ENCODE data around the gene RNF181. TPM values are rescaled to one million over a fixed set of nuclear protein-coding genes. Genes with fewer than 3 reads are reported as not detected.
A peak's percentile ranks its signal among the peaks of the same experiment; 100 is the strongest.

The RNF181 gene
- polyA plus RNA-seq, 1 donor (not counting 4 experiments of a cell fraction or from before 2014, with no cell fraction given): 264 TPM

DNA sequence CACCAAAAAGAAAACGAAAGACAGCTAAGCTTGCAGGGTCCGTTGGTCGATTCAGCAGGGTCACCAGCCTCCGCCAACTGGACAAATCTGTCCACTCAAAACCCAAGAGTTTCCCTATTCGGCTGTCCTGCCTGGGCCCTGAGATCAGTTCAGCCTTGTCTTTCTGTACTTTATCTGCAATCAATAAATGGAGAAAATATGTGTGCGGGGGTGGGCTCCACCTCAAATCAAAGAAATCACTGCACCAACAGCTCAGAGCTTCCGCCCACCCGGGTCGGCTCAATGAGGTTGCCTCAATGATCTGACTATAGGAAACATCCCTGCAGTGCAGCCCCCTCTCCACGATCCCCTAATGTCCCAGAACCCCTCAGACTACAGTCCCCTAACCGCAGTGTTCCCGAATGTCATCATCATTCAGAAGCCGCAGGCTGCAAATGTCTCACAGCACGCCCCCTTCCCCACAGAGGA lies 34.7 kb upstream of the RNF181 start:
- H3K27me3 ChIP-seq (ENCODE audit: control insufficient read depth, extremely low read depth, insufficient read depth, low read length): no peaks in the 10 kb centered on the region
- H3K27ac ChIP-seq (ENCODE audit: control insufficient read depth, insufficient read depth, low read length): peak overlapping the region; percentile 60
- H3K9ac ChIP-seq (ENCODE audit: control insufficient read depth, extremely low read depth, insufficient read depth, low read length): peak overlapping the region; percentile 89
- H3K9me1 ChIP-seq (ENCODE audit: control insufficient read depth, extremely low read depth, insufficient read depth, low read length): no peaks in the 10 kb centered on the region
- H3K9me3 ChIP-seq (ENCODE audit: control insufficient read depth, low read depth, low read length): no peaks in the 10 kb centered on the region
- H3K4me1 ChIP-seq (ENCODE audit: control insufficient read depth, extremely low read depth, insufficient read depth, low read length): peaks cover 5% of the 10 kb centered on the region
- H3K36me3 ChIP-seq (ENCODE audit: control insufficient read depth in 2 of 2, extremely low read depth in 1 of 2, insufficient read depth in 2 of 2, low read length in 2 of 2): peaks cover 11 to 12% of the 10 kb centered on the region in 2 experiments
- peak overlapping the region; percentile 99 for H3K4me2 ChIP-seq (ENCODE audit: control insufficient read depth, extremely low read depth, insufficient read depth, low read depth, low read length)
- peak overlapping the region; percentile 56 for H2AFZ ChIP-seq (ENCODE audit: control insufficient read depth, low read length)
- DNase-seq (ENCODE audit: low read depth, low spot score) (no peak), FAIRE-seq (no peak)
- dilution Hi-C loops (cut with MboI; ENCODE audit: extremely low pct_ligation_motif_present, low sequenced_read_pairs): no loop called here
- no peaks in the 10 kb centered on the region for H4K20me1 ChIP-seq (ENCODE audit: control insufficient read depth, extremely low read depth, insufficient read depth, low read length)
- peaks cover 23% of the 10 kb centered on the region for H3K79me2 ChIP-seq (ENCODE audit: control insufficient read depth, insufficient read depth, low read length)
- no peak for TF ChIP-seq EZH2 (IDR thresholded peaks at IDR 0.05; ENCODE audit: low read length)
- TF ChIP-seq, protein P1, sequence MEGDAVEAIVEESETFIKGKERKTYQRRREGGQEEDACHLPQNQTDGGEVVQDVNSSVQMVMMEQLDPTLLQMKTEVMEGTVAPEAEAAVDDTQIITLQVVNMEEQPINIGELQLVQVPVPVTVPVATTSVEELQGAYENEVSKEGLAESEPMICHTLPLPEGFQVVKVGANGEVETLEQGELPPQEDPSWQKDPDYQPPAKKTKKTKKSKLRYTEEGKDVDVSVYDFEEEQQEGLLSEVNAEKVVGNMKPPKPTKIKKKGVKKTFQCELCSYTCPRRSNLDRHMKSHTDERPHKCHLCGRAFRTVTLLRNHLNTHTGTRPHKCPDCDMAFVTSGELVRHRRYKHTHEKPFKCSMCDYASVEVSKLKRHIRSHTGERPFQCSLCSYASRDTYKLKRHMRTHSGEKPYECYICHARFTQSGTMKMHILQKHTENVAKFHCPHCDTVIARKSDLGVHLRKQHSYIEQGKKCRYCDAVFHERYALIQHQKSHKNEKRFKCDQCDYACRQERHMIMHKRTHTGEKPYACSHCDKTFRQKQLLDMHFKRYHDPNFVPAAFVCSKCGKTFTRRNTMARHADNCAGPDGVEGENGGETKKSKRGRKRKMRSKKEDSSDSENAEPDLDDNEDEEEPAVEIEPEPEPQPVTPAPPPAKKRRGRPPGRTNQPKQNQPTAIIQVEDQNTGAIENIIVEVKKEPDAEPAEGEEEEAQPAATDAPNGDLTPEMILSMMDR (optimal IDR thresholded peaks at IDR 0.05 in 1 of 3, IDR thresholded peaks at IDR 0.05 in 1 of 3, conservative IDR thresholded peaks at IDR 0.05 in 1 of 3; ENCODE audit: extremely low read depth in 1 of 3, insufficient read depth in 2 of 3, low read length in 3 of 3): no peak
- peak overlapping the region; percentile 52 to 97 (median 95) for H3K4me3 ChIP-seq (ENCODE audit: control insufficient read depth in 2 of 3, extremely low read depth in 1 of 3, insufficient read depth in 2 of 3, low read depth in 1 of 3, low read length in 3 of 3)

DNA sequence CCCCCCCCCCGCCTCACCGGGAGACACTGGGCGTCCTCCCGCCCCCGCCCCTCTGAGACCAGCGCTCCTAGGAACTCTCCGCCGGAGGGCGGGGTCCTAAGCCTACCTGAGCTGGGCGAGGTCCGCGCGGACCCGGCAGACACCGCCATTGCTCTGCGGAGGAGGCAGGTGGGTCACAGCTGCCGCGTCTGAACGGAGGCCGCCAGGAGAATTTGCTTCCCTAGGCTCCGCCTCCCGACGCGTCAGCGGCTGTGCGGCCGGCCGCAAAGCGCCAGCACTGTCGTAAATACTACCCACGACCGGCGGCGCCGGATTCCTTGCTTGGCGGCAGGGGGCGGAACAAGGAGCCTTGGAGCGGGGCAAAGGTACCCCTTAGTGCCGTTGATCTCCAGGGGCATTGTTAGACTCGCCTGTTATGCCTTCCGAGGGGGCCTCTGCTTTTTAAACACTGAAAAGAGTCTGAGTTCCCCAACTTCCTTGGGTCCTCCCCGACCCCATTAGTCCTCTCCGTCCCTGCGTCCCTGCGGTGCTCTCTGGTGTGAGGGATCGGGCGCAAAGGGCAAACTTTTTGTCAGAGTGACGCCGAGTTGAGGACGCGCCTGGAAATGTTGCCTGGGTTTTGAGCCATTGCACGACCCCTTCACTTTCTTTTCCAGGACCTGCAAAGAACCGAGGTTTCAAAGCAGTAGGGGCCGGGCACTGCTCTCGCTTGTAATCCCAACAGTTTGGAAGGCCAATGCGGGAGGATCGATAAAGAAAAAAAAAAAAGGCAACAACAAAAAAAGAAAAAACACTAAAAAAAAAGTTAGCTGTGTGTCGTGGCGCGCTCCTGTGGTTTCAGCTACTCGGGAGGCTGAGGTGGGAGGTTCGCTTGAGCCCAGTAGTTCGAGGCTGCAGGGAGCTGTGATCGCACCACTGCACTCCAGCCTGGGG lies 34.0 kb upstream of the RNF181 start, which contains the start of gene GGCX:
Gene GGCX, minus strand, starts transcription at position 214 of the 933 bp plus-strand sequence. Its CDS starts 65 bp downstream, at position 149.
- Histone ChIP-seq H4K20me1 (ENCODE audit: control insufficient read depth, extremely low read depth, insufficient read depth, low read length) (no peaks in the 10 kb centered on the region), H3K36me3 (ENCODE audit: control insufficient read depth in 2 of 2, extremely low read depth in 1 of 2, insufficient read depth in 2 of 2, low read length in 2 of 2) (peaks cover 9 to 10% of the 10 kb centered on the region in 2 experiments), H3K4me3 (ENCODE audit: control insufficient read depth in 2 of 3, extremely low read depth in 1 of 3, insufficient read depth in 2 of 3, low read depth in 1 of 3, low read length in 3 of 3) (peak within 1 kb of the TSS; percentile 52 to 97 (median 95)), H3K9me3 (ENCODE audit: control insufficient read depth, low read depth, low read length) (no peaks in the 10 kb centered on the region), H3K79me2 (ENCODE audit: control insufficient read depth, insufficient read depth, low read length) (peaks cover 23% of the 10 kb centered on the region), H3K9ac (ENCODE audit: control insufficient read depth, extremely low read depth, insufficient read depth, low read length) (peak within 1 kb of the TSS; percentile 89), H3K27me3 (ENCODE audit: control insufficient read depth, extremely low read depth, insufficient read depth, low read length) (no peaks in the 10 kb centered on the region), H3K9me1 (ENCODE audit: control insufficient read depth, extremely low read depth, insufficient read depth, low read length) (no peaks in the 10 kb centered on the region), H3K4me1 (ENCODE audit: control insufficient read depth, extremely low read depth, insufficient read depth, low read length) (peaks cover 5% of the 10 kb centered on the region), H3K27ac (ENCODE audit: control insufficient read depth, insufficient read depth, low read length) (peak within 1 kb of the TSS; percentile 86), H3K4me2 (ENCODE audit: control insufficient read depth, extremely low read depth, insufficient read depth, low read depth, low read length) (peak within 1 kb of the TSS; percentile 99), H2AFZ (ENCODE audit: control insufficient read depth, low read length) (peak within 1 kb of the TSS; percentile 99)
- DNase-seq (ENCODE audit: low read depth, low spot score) (no peak), FAIRE-seq (no peak)
- TF ChIP-seq EZH2 (IDR thresholded peaks at IDR 0.05; ENCODE audit: low read length): no peak
- TF ChIP-seq, protein P1 (optimal IDR thresholded peaks at IDR 0.05 in 1 of 3, IDR thresholded peaks at IDR 0.05 in 1 of 3, conservative IDR thresholded peaks at IDR 0.05 in 1 of 3; ENCODE audit: extremely low read depth in 1 of 3, insufficient read depth in 2 of 3, low read length in 3 of 3): peak in 1 of 3 experiments; percentile 11
- dilution Hi-C loops (cut with MboI; ENCODE audit: extremely low pct_ligation_motif_present, low sequenced_read_pairs): no loop called here
